NB4 (cell line): ENCODE data around the gene PSMB2.

Experiments used
- CTCF ChIP-seq: IDR thresholded peaks from one replicate; pipeline ENCODE4 v1.5.1; 2012; ENCODE audit warnings: low read depth, low read length
- MAX ChIP-seq: IDR thresholded peaks from 2 replicates; pipeline ENCODE4 v1.6.1; 2011; ENCODE audit warnings: low read depth, low read length
- POLR2A ChIP-seq: IDR thresholded peaks from 2 replicates; pipeline ENCODE4 v1.6.1; 2011; ENCODE audit warnings: mild to moderate bottlenecking; ENCODE audit not compliant: insufficient read length; ENCODE audit errors: extremely low read depth

GRCh38 chr1:35561972-35562680 is 79.2 kb downstream of the PSMB2 start:
- no peak for TF ChIP-seq CTCF
- TF ChIP-seq POLR2A = no peak
- TF ChIP-seq MAX = no peak
